Measurements from ENCODE around the gene GAGE12G. TPM values are rescaled to one million over a fixed set of nuclear protein-coding genes. Genes with fewer than 3 reads are reported as not detected.
"Not testable (repeated sequence)": the region's sequence is repeated elsewhere in the genome, so short reads cannot be mapped to it uniquely, and the experiment has no call there.

GAGE12G gene
- total and polyA plus RNA-seq, 11 donors: not detected

GRCh38 chrX:49598720-49599119 is 28.5 kb downstream of the GAGE12G start, which contains the start of gene GAGE1:
Gene GAGE1, plus strand, starts transcription at chrX:49599020. Its CDS starts 1,155 bp downstream, at chrX:49600175.
- H3K27ac ChIP-seq; ATAC-seq; DNase-seq; H3K27me3 ChIP-seq; H3K4me1 ChIP-seq; intact Hi-C loops (cut with DNase I); H3K36me3 ChIP-seq; H3K9me3 ChIP-seq; H3K4me3 ChIP-seq: not testable (repeated sequence)
- WGBS, 4 donors: no CpG with 5 or more reads among the region's 16 CpGs

- intact Hi-C loops (cut with DNase I): no loop called here
- H3K27ac ChIP-seq: no peak overlapping the region
- WGBS, 4 donors: 41 to 53% (median 47%) methylated on average over 7 of the region's 7 CpGs
- no peaks in the 10 kb centered on the region for H3K36me3 ChIP-seq
- DNase-seq (no peak), ATAC-seq (no peak)
- no peak overlapping the region for H3K4me3 ChIP-seq
- TF ChIP-seq POLR2A (IDR thresholded peaks at IDR 0.05) (no peak), CTCF (IDR thresholded peaks at IDR 0.05) (no peak)
- no peaks in the 10 kb centered on the region for H3K4me1 ChIP-seq
- peaks cover 0 to 22% (median 0%) of the 10 kb centered on the region in 9 donors for H3K27me3 ChIP-seq
- H3K9me3 ChIP-seq: no peaks in the 10 kb centered on the region
Measured at GRCh38 chrX:49610718-49611310, 40.6 kb downstream of the GAGE12G start.

GRCh38 chrX:49618574-49618973 is 48.4 kb downstream of the GAGE12G start:
- no peaks in the 10 kb centered on the region for H3K9me3 ChIP-seq
- TF ChIP-seq POLR2A (IDR thresholded peaks at IDR 0.05) (no peak), CTCF (IDR thresholded peaks at IDR 0.05) (no peak)
- intact Hi-C loops (cut with DNase I): no loop called here
- H3K27ac ChIP-seq: no peak overlapping the region
- no peaks in the 10 kb centered on the region for H3K4me1 ChIP-seq
- ATAC-seq (no peak), DNase-seq (no peak)
- no peaks in the 10 kb centered on the region for H3K36me3 ChIP-seq
- H3K4me3 ChIP-seq: no peak overlapping the region
- peaks cover 0 to 5% (median 0%) of the 10 kb centered on the region in 9 donors for H3K27me3 ChIP-seq
- 79 to 93% (median 89%) methylated on average over 2 of the region's 2 CpGs for WGBS, 4 donors

Other genes starting within 250 kb of the GAGE12G start
- not detected for gene GAGE12J, start 248.4 kb upstream of the GAGE12G start, total RNA-seq
- not detected for gene GAGE12J, start 248.4 kb upstream of the GAGE12G start, polyA plus RNA-seq
- gene GAGE13, start 238.8 kb upstream of the GAGE12G start, total RNA-seq: not detected
- not detected for gene GAGE13, start 238.8 kb upstream of the GAGE12G start, polyA plus RNA-seq
- not detected for gene GAGE12C, start 38.2 kb upstream of the GAGE12G start, total RNA-seq
- gene GAGE12C, start 38.2 kb upstream of the GAGE12G start, polyA plus RNA-seq: not detected
- gene GAGE12D, start 28.7 kb upstream of the GAGE12G start, total RNA-seq: not detected
- gene GAGE12D, start 28.7 kb upstream of the GAGE12G start, polyA plus RNA-seq: not detected
- gene GAGE12E, start 19.1 kb upstream of the GAGE12G start, total RNA-seq: not detected
- not detected for gene GAGE12E, start 19.1 kb upstream of the GAGE12G start, polyA plus RNA-seq
- gene GAGE12F, start 9.6 kb upstream of the GAGE12G start, total RNA-seq: not detected
- gene GAGE12F, start 9.6 kb upstream of the GAGE12G start, polyA plus RNA-seq: not detected
- gene GAGE12H, start 9.5 kb downstream of the GAGE12G start, total RNA-seq: not detected
- gene GAGE12H, start 9.5 kb downstream of the GAGE12G start, polyA plus RNA-seq: not detected
- gene GAGE2A, start 19.1 kb downstream of the GAGE12G start, total RNA-seq: not detected
- gene GAGE2A, start 19.1 kb downstream of the GAGE12G start, polyA plus RNA-seq: not detected
- not detected for gene GAGE1, start 28.6 kb downstream of the GAGE12G start, total RNA-seq
- not detected for gene GAGE1, start 28.6 kb downstream of the GAGE12G start, polyA plus RNA-seq
- not detected for gene PAGE1, start 125.6 kb downstream of the GAGE12G start, total RNA-seq
- not detected for gene PAGE1, start 125.6 kb downstream of the GAGE12G start, polyA plus RNA-seq